Mesothelial cell of epicardium (in vitro differentiated cells): Measurements from ENCODE around the gene TEX48. TPM values are rescaled to one million over a fixed set of nuclear protein-coding genes. Genes with fewer than 3 reads are reported as not detected.

ENCODE experiments used
- DNase-seq, 2 experiments: peaks; one replicate each; pipeline ENCODE4 v3.0.0; 2021; ENCODE audit warnings: low spot score in 2 of 2; ENCODE audit not compliant: unreplicated experiment in 2 of 2
- H3K27ac Mint-ChIP-seq: 2 replicates; pipeline ENCODE4 v1.8.0; 2021; ENCODE audit warnings: mixed read lengths
- H3K27me3 Mint-ChIP-seq: 2 replicates; pipeline ENCODE4 v1.8.0; 2021; ENCODE audit warnings: low read depth, mixed read lengths
- H3K36me3 Mint-ChIP-seq: 2 replicates; pipeline ENCODE4 v1.8.0; 2021; ENCODE audit warnings: mixed read lengths
- H3K4me1 Mint-ChIP-seq: 2 replicates; pipeline ENCODE4 v1.8.0; 2021; ENCODE audit warnings: mixed read lengths
- H3K4me3 Mint-ChIP-seq: 2 replicates; pipeline ENCODE4 v1.8.0; 2021; ENCODE audit warnings: mild to moderate bottlenecking, moderate library complexity, mixed read lengths
- H3K9me3 Mint-ChIP-seq: 2 replicates; pipeline ENCODE4 v1.8.0; 2021; ENCODE audit warnings: mixed read lengths
- total RNA-seq: library from RNA; stranded (reverse); gene quantifications from 3 replicates; pipeline ENCODE4 v1.2.1, GENCODE V29; 2021
- TF ChIP-seq, protein P1 (sequence below): fragments of 200-600 bp; sonication (generic); IDR thresholded peaks from one replicate; pipeline ENCODE4 v1.5.0; 2021; ENCODE audit warnings: antibody characterized with exemption; ENCODE audit not compliant: unreplicated experiment

The TEX48 gene
- total RNA-seq, 1 donor from 2014 or later = not detected

DNA sequence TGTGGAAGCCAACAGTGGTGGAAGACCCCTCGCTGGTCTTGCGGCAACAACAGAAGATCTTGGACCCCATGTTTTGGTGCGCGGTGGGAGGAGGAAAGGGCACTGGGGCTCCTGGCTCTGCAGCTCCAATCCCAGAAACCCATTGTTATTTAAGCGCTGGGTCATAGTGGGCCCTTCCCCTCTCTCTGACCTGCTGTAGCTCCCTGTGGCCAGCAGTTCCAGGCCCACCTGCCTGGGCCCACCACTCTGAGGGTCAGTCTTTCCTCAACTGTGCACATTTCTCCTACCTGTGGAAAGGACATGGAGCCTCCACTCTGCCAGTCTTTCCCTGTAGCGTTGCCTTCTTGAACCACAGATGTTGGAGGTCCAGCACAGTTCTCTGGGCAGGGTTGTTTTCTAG lies 24.3 kb downstream of the TEX48 start, which contains the start of gene TEX53:
Gene TEX53, minus strand, starts transcription at position 101 of the 400 bp plus-strand sequence. Its CDS starts 31 bp downstream, at position 70.
- no peak for DNase-seq
- Mint-ChIP-seq H3K27me3 (no peaks in the 10 kb centered on the region), H3K4me1 (peaks cover 6% of the 10 kb centered on the region)

DNA sequence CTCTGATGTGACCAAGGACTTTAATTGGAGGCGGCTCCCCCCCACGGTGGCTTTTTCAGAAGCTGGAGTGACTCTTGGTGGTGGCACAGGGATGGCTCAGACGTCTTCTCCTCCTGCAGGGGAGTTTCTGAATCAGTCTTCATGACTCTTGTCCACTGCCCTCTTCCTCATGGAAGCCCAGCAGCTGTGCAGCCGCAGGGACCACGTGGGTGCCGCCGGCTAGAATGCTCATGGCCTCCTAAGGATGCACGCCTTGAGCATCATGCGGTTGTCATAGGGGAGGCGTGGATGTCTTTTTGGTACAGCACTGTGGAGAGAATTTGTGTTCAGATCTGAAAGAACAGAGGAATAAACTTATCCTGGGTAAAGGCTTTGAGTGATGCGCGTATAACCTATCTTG lies 25.7 kb downstream of the TEX48 start:
- TF ChIP-seq, protein P1, sequence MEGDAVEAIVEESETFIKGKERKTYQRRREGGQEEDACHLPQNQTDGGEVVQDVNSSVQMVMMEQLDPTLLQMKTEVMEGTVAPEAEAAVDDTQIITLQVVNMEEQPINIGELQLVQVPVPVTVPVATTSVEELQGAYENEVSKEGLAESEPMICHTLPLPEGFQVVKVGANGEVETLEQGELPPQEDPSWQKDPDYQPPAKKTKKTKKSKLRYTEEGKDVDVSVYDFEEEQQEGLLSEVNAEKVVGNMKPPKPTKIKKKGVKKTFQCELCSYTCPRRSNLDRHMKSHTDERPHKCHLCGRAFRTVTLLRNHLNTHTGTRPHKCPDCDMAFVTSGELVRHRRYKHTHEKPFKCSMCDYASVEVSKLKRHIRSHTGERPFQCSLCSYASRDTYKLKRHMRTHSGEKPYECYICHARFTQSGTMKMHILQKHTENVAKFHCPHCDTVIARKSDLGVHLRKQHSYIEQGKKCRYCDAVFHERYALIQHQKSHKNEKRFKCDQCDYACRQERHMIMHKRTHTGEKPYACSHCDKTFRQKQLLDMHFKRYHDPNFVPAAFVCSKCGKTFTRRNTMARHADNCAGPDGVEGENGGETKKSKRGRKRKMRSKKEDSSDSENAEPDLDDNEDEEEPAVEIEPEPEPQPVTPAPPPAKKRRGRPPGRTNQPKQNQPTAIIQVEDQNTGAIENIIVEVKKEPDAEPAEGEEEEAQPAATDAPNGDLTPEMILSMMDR = no peak
- Mint-ChIP-seq H3K36me3 (peaks cover 2% of the 10 kb centered on the region), H3K4me3 (no peak overlapping the region), H3K27ac (no peak overlapping the region), H3K4me1 (peaks cover 4% of the 10 kb centered on the region), H3K9me3 (no peaks in the 10 kb centered on the region), H3K27me3 (no peaks in the 10 kb centered on the region)
- no peak for DNase-seq

More for the DNA sequence above, 24.3 kb downstream of the TEX48 start, which contains the start of gene TEX53:
- TF ChIP-seq, protein P1 = no peak
- Mint-ChIP-seq H3K9me3 (no peaks in the 10 kb centered on the region), H3K27ac (no peak within 1 kb of the TSS), H3K4me3 (no peak within 1 kb of the TSS), H3K36me3 (no peaks in the 10 kb centered on the region)

DNA sequence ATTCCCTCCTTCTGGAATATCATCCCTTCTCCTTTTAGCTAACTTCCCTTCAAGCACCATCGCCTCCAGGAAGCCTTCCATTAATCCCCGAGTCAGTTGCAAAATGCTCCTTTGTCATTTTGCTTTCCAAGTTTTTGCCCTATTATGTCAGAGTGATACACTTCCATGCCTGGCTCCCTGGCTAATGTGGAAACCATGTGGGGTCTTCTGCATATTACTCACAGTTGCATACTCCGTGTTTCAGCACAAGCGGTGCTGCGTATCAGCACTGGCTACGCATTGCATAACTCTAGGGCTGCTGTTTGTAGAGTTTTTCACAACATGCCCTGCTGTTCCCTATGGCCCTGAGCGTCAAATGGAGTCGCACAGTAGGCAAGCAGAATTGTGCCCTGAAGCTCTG lies 26.3 kb downstream of the TEX48 start:
- Mint-ChIP-seq H3K4me3 (no peak overlapping the region), H3K27me3 (no peaks in the 10 kb centered on the region), H3K9me3 (no peaks in the 10 kb centered on the region), H3K27ac (no peak overlapping the region), H3K36me3 (peaks cover 6% of the 10 kb centered on the region), H3K4me1 (peaks cover 4% of the 10 kb centered on the region)
- no peak for DNase-seq
- TF ChIP-seq, protein P1 = no peak

DNA sequence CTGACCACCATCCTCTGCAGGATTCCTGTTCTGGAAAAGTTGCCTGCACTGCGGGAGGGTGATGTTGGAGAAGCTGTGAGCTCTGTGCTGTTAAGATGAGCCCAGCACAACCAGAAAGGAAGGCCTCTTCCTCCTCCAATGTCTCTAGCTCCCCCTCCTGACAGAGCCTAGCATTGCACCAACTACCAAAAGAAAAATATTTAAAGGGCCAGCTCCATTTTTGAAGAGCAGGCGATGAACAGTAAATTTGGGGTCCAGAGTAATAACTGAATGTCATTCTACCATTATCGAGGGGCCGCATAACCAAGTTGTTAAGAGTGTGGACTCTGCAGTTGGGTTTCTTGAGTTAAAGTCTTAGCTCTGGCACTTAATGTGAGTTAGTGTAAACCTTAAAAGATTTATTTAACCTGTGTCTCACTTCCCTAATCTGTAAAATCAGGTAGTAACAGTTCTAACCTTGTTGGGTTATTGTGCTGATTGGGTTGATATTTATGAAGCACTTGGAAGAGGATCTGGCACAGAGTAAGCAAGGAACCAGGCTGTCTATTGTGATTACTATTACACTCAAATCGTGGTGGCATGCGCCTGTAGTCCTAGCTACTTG lies 28.3 kb downstream of the TEX48 start:
- Mint-ChIP-seq H3K36me3 (peaks cover 21% of the 10 kb centered on the region), H3K27me3 (no peaks in the 10 kb centered on the region), H3K27ac (no peak overlapping the region), H3K4me1 (no peaks in the 10 kb centered on the region), H3K4me3 (no peak overlapping the region), H3K9me3 (peaks cover 5% of the 10 kb centered on the region)
- peak; percentile 41 to 85 for DNase-seq
- TF ChIP-seq, protein P1 = peak; percentile 81

DNA sequence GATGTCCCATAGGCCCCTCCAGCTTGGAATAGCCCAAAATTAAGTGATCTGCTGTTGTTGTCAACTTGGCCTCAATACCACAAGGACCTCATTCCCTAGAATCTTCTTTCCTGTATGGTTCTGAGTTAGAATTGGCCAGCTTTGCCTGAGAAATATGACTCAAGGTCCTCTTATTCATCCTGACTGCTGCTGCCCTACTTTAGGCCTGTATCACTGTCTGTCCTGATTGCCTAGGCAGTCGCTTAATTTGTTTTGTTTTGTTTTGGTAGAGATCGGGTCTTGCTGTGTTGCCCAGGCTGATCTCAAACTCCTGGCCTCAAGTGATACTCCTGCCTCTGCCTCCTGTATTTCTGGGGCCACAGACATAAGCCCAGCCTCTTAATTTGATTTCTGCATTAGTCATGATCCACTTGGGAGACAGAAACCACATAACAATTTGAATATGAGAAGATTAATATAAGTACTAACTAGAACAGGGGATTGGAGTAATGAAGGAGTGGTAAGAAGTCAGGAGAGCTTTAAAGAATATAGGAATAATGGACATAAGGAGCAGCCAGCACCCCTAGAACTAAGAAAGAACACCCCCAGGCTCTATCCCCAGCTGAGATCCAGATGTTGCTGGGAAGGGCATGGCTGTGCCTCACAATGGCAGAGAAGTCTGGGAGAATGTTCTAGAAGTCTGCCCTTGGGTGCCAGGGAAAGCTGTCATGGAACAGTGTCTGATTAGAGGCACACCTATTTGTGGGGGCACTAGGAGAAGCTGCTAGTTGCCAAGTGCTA lies 29.0 kb downstream of the TEX48 start:
- TF ChIP-seq, protein P1 = no peak
- H3K9me3 Mint-ChIP-seq = peaks cover 5% of the 10 kb centered on the region
- no peaks in the 10 kb centered on the region for H3K4me1 Mint-ChIP-seq
- no peaks in the 10 kb centered on the region for H3K27me3 Mint-ChIP-seq
- DNase-seq = no peak
- H3K36me3 Mint-ChIP-seq = peaks cover 24% of the 10 kb centered on the region
- H3K4me3 Mint-ChIP-seq = no peak overlapping the region
- H3K27ac Mint-ChIP-seq = no peak overlapping the region
